CD4-positive, alpha-beta T cell treated with Interleukin-15 for 1 hour (primary cell): ENCODE measurements around the gene TMC4.
"Not testable (repeated sequence)": the region's sequence is repeated elsewhere in the genome, so short reads cannot be mapped to it uniquely, and the experiment has no call there.

Experiments used
- DNase-seq: peaks from one replicate; pipeline ENCODE4 v3.0.0-alpha.2; 2020

TMC4 gene

GRCh38 chr19:54203151-54203611 is 30.2 kb upstream of the TMC4 start:
- no peak for DNase-seq

- DNase-seq, result no peak
These were observed 29.0 kb upstream of the TMC4 start for GRCh38 chr19:54201980-54202379.

- no peak for DNase-seq
These were observed 28.3 kb upstream of the TMC4 start for GRCh38 chr19:54201172-54201701.

- no peak for DNase-seq
These were observed 26.4 kb upstream of the TMC4 start for GRCh38 chr19:54199401-54199800.

- DNase-seq, result no peak
These were observed 24.2 kb upstream of the TMC4 start for GRCh38 chr19:54197121-54197520.

GRCh38 chr19:54196536-54196935 is 23.6 kb upstream of the TMC4 start:
- DNase-seq, result no peak

GRCh38 chr19:54194463-54194862 is 21.5 kb upstream of the TMC4 start:
- DNase-seq, result not testable (repeated sequence)

- DNase-seq, result no peak
These were observed 20.1 kb upstream of the TMC4 start for GRCh38 chr19:54193011-54193410.

GRCh38 chr19:54191811-54192453 is 19.0 kb upstream of the TMC4 start:
- no peak for DNase-seq

- peak; percentile 91 for DNase-seq
These were observed 18.3 kb upstream of the TMC4 start, which contains the start of gene TSEN34 for GRCh38 chr19:54191011-54191810. Gene TSEN34 (plus strand): TSS chr19:54191308. CDS start chr19:54191365, 57 bp downstream.

- DNase-seq, result peak; percentile 100
These were observed 17.6 kb upstream of the TMC4 start for GRCh38 chr19:54190503-54191010.

- peak; percentile 100 for DNase-seq
These were observed 17.0 kb upstream of the TMC4 start for GRCh38 chr19:54189735-54190502.

- DNase-seq, result no peak
These were observed 16.3 kb upstream of the TMC4 start, which contains the start of gene MBOAT7 for GRCh38 chr19:54189145-54189734. Gene MBOAT7 (minus strand): TSS chr19:54189580. CDS start chr19:54188508, 1,072 bp downstream.

- DNase-seq, result peak; percentile 70
These were observed 15.4 kb upstream of the TMC4 start for GRCh38 chr19:54188215-54188871.

- DNase-seq, result no peak
These were observed 14.0 kb upstream of the TMC4 start for GRCh38 chr19:54186934-54187381.

- no peak for DNase-seq
These were observed 13.4 kb upstream of the TMC4 start for GRCh38 chr19:54186351-54186750.

GRCh38 chr19:54183431-54183830 is 10.5 kb upstream of the TMC4 start:
- no peak for DNase-seq

- DNase-seq, result not testable (repeated sequence)
These were observed 8.9 kb upstream of the TMC4 start for GRCh38 chr19:54181894-54182293.

- no peak for DNase-seq
These were observed 7.7 kb upstream of the TMC4 start for GRCh38 chr19:54180691-54181091.

- peak; percentile 31 for DNase-seq
These were observed 7.0 kb upstream of the TMC4 start for GRCh38 chr19:54179921-54180461.

GRCh38 chr19:54179262-54179852 is 6.4 kb upstream of the TMC4 start:
- DNase-seq, result no peak
